Mucosa of gallbladder (tissue), 1 donor: Measurements from ENCODE around the gene SCYGR2. TPM values are rescaled to one million over a fixed set of nuclear protein-coding genes. Genes with fewer than 3 reads are reported as not detected.

Experiments used
- total RNA-seq: library from RNA; stranded (reverse); gene quantifications from one replicate; pipeline ENCODE4 v1.2.1, GENCODE V29; 2021
- donor health status: DM: no; HTN: no; CAD: no.

SCYGR2 gene
- total RNA-seq, 1 donor from 2014 or later: not detected

Other genes starting within 250 kb of the SCYGR2 start
- not detected for gene TM4SF20, start 219.6 kb upstream of the SCYGR2 start, total RNA-seq
- not detected for gene SCYGR1, start 210.9 kb upstream of the SCYGR2 start, total RNA-seq
- 77.9 TPM for gene AGFG1, start 126.7 kb upstream of the SCYGR2 start, total RNA-seq
- gene SCYGR3, start 15.9 kb downstream of the SCYGR2 start, total RNA-seq: not detected
- not detected for gene SCYGR4, start 18.6 kb downstream of the SCYGR2 start, total RNA-seq
- not detected for gene SCYGR5, start 67.9 kb downstream of the SCYGR2 start, total RNA-seq
- 87.4 TPM for gene SLC19A3, start 119.1 kb downstream of the SCYGR2 start, total RNA-seq
- gene SCYGR6, start 125.9 kb downstream of the SCYGR2 start, total RNA-seq: not detected
- not detected for gene SCYGR7, start 129.4 kb downstream of the SCYGR2 start, total RNA-seq
- gene SCYGR8, start 147.0 kb downstream of the SCYGR2 start, total RNA-seq: not detected
- 1.0 TPM for gene CCL20, start 214.9 kb downstream of the SCYGR2 start, total RNA-seq